ENCODE results near the gene PARD3B. TPM values are rescaled to one million over a fixed set of nuclear protein-coding genes. Genes with fewer than 3 reads are reported as not detected.
A peak's percentile ranks its signal among the peaks of the same experiment; 100 is the strongest.

Gene PARD3B
- polyA plus RNA-seq, 1 donor = 10.3 TPM

DNA sequence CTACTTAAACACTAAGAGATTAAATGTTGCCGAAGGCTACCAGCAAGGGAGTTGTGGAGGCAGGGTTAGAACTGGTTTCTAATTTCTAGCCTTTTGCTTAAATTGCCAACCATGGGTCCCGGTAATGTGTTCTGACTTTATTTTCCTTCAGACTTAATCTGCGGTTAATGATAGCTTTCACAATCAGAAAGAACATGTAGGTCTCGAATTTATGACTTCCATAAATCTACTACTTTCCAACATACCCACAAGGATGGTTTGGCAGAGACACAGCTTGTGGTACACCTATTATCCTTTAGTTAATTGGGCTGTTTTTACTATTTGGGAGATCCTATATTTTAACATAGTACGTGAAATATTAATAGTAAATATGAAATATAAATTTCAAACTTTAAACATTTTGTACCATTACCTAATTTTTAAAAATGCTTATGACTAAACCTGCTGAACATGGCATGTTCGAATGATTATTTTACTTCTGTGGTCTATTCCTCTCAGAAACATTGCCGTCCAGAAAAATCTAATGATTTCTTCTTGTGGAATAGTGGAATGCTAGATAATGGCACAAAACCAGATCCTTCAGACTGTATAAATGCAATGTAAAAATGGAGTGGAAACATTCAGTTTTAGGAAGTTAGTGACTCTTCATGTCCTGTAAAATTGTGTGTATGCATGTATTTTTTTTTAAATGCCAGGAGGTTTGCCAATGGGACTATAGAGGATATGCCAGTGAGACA lies 41.3 kb downstream of the PARD3B start:
- no peak for DNase-seq

DNA sequence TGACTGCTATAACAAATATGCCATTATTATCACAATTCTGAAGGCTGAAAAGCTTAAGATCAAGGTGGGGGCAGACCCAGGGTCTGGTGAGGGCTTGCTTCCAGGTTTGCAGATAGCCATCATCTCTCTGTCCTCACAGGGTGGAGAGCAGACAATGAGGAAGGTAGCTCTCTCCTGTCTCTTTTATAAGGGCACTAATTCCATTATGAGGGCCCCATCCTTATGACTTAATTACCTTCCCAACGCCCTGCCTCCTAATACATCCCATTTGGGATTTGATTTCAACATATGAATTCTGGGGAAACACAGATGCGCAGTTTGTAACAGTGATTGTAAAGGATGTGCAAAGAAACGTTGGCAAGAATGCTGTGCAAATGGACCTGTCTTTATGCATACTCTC lies 44.8 kb downstream of the PARD3B start:
- no peak for DNase-seq

DNA sequence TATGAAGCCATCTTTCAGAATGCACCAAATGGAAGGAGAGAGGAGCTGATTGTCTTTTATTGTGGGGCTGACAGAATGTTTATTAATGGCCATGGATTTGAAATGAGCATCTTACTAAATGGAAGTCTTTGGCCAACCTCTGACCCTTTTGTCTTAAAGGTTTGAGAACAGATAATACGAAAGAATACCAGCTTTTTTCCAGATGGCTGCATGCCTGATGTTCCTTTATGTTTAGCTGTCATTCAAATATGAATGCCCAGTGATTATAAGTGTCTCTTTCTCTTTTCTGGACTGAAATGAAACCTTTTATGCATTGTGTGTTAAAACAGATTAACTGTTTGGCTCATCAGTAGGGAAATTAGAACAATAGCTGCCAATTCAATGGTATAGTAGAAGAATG lies 46.0 kb downstream of the PARD3B start:
- no peak for DNase-seq

DNA sequence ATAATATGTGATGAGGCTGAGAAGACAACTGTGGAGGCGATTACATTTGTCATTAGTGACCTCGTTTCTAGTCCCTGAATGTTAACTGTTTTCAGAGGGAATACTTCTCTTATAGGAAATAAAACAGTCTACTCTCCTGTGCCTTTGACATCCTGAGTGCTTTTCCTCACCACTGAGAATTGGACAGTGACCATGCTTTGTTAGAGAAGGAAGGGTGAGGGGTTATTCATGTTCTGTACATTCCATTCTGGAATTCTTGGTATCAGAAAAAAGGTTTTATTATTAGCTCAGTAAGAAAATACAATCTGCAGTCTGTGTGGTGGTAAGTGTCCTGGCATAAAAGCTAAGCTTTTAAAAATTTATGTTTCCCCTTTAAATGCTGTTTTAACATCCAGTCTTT lies 58.8 kb downstream of the PARD3B start:
- DNase-seq = no peak

DNA sequence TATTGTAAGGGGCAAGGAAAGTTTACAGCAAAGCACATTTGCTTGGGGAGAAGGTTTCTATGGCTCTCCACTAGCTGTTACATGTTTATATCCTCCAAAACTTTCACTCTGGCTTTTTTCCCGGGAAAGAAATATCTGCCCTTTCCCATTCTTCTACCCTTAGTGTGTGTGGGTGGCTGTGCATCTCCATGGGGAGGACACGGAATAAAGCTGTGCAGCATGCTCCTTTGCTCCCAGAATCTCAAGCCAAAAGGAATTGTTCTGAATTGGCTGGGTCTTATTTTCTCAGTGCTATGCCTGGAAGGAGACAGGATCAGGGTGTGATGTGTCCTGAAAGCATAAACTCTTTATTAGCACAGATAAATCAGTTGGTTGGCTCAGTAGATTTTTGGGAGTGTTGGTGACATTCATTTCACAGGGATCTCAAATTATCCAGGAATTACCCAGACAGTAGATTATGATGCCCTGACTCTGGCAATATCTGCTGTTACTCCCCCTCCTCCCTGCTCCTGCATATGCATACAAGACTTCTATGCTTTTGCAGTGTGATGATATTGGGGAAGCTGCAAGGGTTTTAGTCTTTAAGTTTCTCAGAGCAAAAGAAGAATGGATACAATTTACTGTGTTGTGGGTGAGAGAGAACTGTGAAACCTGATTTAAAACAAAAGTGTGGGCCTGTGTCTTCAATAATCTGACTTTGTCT lies 63.1 kb downstream of the PARD3B start:
- DNase-seq = peak; percentile 68

DNA sequence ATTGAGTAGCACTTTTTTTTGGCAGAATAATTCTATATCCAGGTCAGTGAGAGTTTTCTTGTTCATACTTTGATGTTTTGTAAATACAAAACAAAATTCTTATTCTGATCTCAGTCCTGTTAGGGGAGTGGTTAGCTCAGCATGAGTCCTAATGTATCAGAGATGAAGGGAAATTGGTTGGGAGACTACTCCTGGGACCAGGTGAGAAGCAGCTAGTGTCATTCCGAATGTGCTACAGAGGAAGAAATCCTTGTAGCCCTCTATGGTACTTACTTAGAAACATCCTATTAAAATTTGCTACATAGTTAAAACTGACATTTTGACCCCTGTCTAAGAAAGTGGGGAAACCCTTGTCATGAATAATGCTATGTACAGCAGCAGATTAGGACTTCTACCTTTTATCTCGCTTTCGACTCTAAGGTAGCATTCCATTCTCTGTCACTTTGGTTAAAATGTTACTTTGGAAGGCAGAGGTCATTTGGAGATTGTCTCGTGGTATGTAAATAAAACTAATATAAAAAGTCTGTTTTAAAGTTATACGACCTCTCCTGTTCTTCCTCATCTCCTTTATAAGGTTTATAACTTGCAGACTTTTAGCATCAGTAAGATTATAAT lies 65.8 kb downstream of the PARD3B start:
- DNase-seq = no peak

DNA sequence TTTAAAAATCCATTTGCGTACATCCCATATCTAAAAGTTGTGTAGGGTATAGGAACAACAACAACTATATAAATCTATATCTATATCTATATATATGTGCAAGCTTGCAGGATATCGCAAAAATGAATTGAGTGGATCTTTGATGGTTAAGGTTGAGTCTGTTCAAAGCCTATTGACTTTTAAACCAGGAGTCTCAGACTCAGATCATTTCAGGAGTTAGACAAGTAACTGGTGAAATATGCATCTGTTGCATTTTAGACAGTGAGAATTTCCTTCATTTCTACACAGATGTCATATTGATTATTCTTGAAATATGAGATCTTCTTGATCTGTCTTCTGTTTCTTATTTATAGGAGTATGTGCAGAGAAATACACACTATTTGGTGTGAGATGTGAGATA lies 66.5 kb downstream of the PARD3B start:
- DNase-seq = no peak

DNA sequence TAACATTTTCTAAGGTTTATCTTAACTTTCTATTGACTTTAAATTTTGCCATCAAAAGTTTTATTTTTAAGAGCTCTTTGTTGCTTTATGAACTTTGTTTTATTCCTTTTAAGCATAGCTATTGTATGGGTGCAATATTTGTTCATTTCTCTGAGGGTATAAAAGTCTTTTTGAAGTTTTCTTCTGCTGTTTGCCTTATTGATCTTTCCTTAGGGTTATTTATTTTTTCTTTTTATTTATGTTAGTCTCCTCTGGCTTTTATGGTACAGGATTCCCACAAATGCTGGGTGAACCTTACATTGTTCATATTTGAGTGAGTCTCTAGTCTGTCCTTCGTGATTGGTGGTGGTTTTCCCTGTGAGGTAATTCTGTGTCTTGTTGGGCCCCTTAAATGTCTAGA lies 68.4 kb downstream of the PARD3B start:
- no peak for DNase-seq

DNA sequence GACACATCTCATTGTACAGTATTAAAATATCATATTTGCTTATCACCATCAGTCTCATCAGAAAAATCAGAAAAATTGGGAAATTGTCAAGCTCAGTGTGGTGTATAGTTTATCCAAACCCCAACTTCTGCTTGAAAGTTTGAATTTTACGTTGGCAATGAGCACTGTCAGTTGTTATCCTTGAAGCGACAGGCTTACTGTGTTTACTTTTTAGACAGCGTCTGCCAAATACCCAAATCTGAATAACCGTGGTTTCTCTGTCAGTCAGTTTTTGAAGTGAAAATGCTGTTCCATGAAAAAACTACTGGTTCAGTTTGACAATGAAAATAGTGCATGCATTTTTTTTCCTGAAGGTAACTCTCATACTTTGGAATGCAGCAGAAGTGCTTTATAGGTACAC lies 70.2 kb downstream of the PARD3B start:
- no peak for DNase-seq

DNA sequence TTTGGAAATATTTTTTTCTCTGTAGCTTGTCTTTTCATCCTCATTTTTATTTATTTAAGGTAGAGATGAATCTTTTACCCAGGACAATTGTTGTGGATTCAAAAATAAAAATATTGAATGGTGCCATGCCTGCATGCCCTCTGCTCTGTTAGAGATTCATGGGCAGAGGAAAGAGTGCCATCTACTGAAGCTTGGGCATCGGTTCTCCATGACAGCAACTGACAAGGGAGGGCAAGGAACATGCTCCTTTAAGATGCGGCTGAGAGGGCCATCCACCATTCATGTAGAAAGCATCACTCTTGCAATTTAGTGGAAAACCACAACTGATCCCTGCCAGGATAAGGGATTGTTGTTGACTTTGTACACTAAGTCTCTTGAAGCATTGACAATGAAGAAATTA lies 79.9 kb downstream of the PARD3B start:
- no peak for DNase-seq

DNA sequence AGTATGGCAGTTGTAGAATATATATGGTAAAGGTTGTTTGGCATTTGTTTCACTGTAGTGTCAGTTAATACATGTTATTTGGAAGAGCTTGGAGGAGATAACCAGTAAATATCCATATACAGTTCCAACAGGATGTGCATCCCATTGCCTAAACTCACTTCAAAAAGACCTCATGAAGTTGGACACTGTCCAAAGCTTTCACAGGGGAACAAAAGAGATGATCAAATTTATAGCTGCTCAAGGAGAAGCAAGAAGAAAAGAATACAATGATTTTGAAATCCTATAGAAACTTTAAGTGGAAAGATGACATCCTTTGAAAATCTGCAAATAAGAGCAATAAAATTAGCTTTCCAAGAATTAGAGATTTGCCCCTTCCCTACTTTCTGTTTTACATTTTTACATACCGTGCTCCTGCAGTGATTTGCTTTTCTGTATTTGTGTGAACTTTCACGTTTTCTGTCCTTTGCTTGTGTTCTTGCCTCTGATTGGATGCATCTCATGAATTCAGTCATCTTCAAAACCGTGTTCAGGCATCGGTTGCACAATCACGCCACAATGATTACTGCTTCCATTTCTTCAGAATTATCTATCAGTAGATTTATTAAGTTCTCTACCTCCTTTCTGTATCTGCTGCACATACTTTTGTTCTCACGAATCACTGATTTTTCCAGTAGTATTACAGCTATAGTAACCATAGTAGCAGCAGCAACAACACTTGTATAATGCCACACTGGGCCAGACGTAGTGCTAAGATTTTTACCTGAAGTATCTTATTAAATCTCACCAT lies 83.8 kb downstream of the PARD3B start:
- DNase-seq = peak; percentile 26

DNA sequence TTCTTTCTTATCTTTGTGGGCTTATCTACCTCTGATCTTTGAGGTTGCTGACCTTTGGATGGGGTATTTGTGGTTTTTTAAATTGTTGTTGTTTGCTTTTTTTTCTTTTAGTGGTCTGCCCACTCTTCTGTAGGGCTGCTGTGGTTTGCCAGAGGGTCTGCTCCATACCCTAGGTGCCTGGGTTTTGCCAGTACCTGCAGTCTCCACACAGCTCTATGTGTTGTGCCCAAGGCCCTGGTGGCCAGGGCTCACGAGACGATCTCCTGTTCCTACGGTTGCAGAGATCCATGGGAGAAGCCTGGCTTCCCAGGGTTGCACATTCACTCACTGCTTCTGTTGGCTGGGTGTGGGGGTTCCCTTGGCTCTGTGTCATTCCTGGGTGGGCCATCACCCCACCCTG lies 87.1 kb downstream of the PARD3B start:
- DNase-seq = no peak

DNA sequence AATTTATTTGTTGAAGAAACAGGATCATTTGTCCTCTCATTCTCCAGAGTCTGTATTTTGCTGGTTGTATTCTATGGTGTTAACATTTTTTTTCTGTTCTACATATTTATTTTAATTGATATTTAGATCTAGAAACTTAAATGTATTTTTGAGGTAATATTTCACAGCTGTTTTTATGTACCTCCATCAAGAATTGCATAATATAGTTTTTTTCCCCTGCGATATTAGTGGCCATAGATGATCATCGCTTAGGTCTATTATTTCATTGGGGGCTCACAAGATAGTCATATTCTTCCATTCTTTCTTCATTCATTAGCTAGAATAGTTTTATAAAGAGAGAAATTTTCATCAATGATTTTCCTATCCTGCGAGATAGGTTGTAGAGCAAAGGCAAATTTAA lies 89.3 kb downstream of the PARD3B start:
- no peak for DNase-seq

DNA sequence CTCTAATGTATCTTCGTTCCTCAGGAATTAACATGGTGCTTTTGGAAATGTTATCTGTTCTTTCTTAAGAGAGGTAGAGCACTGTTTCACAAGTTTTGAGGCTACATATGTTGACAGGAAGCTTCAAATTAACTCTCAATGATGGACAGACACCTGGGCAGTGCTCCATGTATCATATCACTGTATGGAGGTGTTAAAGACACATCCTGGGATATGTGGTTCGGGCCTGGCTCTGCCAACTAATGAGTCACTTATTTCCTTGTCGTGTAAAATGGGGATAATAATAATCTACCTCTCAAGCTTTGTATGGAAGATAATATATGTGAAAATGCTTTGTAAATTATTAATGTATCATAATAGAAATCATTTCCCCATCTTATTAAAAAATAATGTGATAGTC lies 90.2 kb downstream of the PARD3B start:
- no peak for DNase-seq

DNA sequence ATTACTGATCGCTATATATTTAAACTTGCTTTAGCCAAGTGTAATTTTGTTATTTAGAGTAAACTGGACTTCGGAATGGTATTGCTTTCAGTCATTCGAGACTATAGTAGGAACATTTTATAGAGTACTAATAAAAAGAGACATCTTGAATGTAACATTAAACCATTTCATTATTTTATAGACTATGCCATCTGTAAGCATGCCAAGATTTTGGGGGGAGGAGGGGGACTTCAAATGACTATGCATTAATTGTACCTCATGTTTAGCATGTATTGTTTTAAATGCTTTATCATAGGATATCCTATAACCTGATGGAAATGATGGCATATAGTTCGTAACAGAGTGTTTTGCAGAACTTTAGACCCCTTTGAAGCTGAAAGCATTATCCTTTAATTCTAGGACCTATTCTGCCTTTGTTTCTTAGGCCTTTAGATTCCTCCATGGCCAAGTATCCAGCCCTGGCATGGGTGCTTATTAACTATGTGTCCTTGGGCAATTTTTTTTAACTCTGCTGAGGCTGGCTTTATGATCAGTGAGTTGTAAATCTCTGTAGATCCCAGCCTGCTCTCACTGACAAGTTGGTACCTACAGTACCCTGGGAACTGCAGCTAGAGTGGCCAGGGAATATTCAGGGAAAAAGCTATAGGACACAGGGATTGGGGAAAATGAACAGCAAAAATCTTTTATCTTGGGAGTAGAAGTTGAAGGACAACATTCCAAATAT lies 93.4 kb downstream of the PARD3B start:
- DNase-seq = no peak

DNA sequence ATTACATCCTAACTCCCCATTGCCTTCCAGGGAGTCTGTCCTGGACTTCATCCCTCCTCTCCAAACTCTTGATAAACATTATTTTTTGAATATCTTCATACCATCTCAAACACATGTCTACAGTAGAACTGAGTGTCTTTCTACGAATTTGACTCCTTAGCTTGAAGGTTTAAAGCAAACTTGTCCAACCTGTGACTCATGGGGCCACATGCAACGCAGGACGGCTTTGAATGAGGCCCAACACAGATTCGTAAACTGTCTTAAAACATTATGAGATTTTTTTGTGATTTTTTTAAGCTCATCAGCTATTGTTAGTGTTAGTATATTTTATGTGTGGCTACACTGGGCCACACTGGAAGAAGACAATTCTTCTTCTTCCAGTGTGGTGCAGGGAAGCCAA lies 98.1 kb downstream of the PARD3B start:
- no peak for DNase-seq

DNA sequence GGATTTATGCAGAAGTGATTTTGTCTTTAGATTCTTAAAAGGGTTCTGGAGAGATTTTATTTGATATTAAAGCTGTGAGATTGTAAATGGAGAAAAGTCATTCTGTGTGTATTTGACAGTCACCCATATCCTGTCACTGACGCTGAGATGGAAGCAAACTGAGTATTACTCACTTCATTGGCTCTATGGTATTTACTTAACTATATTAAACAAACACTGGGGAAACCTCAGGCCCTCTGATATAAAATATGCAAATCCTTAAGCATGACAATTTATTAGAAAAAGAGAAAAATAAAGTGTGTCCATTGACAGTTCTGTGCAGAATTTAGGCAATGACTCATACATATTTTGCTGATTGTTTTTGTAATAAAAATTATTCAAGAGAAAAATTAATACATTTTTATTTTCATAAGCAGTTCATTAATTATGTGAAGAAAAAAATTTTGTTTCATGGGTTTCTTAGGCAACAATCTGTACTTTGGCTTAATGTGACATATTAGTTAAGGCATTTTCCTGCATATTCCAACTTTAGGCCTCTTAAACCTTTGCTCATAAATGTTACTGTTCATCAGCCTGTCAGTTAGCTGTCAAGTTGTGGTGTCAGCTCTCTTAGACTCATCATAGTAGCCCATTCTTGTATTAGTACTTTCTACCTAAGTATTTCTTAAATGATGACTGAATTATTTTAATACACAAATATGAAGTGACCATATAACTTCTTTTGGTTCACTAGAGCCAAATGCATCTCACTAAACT lies 99.9 kb downstream of the PARD3B start:
- DNase-seq = no peak

DNA sequence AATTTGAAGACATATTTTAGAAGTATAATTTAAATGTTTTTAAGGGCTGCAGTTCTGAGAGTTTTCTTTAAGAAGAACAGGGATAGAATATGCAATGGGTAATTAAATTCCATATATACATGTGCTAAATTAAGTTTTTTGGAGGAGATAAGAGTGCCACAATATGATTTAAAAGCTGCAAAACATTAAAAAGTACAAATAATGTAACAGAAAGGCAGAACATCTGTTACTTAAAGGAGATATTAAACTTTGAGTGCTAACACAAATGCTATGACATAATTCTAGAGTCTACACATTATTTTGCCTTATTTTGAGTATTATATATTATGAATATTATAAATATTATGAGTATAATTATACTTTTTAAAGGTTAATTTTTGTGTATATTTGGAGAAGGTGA lies 102.4 kb downstream of the PARD3B start:
- no peak for DNase-seq

DNA sequence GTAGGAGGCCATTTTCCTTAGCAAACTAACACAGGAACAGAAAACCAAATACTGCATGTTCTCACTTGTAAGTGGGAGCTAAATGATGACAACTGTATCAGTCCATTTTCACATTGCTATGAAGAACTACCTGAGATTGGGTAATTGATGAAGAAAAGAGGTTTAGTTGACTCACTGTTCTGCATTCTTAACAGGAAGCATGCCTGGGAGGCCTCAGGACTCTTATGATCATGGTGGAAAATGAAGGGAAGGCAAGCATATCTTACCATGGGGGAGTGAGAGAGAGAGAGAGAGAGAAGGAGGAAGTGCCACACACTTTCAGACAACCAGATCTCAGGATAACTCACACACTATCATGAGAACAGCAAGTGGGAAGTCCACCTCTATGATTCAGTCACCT lies 105.3 kb downstream of the PARD3B start:
- no peak for DNase-seq

DNA sequence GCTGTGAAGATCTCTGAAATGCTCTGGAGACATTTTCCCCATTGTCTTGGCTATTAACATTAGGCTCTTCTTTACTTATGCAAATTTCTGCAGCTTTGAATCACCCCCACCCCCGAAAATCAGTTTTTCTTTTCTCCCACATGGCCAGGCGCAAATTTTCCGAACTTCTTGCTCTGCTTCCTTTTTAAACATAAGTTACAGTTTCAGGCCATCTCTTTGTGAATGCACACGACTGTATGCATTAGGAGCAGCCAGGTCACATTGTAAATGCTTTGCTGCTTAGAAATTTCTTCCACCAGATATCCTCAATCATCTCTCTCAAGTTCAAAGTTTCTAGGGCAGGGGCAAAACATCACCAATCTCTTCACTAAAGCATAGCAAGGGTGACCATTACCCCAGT lies 106.8 kb downstream of the PARD3B start:
- DNase-seq = no peak

DNA sequence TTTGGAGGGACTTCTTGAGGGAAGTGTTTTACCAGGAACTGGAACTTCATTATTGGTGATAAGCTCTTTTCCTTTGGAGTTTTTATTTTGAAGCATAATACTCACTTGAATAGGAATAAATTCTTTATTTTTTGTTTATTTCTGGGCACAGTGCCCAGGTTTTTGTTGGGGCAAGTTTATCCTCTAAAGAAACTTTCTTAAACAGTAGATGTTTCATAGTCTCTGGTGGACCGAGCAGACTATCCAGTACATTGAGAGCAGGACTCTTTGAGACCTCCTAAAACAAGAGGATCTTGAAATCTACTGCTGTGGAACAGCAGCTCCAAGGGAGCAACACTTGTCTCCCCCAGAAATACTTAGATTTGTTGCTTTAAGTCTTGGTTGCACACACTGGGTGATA lies 109.4 kb downstream of the PARD3B start:
- DNase-seq = no peak

DNA sequence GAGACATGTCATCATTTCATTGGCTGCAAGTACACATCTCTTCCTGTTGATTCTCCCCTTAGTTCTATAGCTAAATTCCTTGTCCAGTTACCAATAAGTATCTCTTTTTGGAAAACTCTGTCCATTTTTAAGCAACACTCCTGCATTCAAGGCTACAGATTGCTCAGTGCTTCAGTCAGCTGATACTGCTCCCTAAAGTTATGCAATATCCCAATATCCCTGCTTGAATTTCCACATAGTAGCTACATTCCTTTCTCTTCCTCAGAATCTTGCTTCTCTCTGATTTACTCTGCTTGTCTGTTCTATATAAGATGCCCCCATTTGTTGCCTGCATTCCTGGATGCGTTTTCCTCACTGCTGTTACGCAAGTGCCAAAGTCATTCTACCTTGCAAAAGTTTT lies 109.8 kb downstream of the PARD3B start:
- no peak for DNase-seq
